Measurements from ENCODE around the gene HTR1B.

HTR1B gene

GRCh38 chr6:77463308-77463860 is at the start of gene HTR1B:
Gene HTR1B (minus strand): TSS chr6:77463491. CDS start chr6:77463403, 88 bp downstream.
- DNase-seq = peak in 2 of 51 donors; percentile 8 to 22

- no peak for DNase-seq
Observed at GRCh38 chr6:77512554-77512953, 49.3 kb upstream of the HTR1B start.

GRCh38 chr6:77511860-77512259 is 48.6 kb upstream of the HTR1B start:
- DNase-seq = no peak

GRCh38 chr6:77502981-77503380 is 39.7 kb upstream of the HTR1B start:
- DNase-seq = no peak

- DNase-seq = no peak
Observed at GRCh38 chr6:77492530-77492929, 29.2 kb upstream of the HTR1B start.

GRCh38 chr6:77487808-77488425 is 24.6 kb upstream of the HTR1B start:
- no peak for DNase-seq

GRCh38 chr6:77482981-77483380 is 19.7 kb upstream of the HTR1B start:
- DNase-seq = no peak

- no peak for DNase-seq
Observed at GRCh38 chr6:77474973-77475372, 11.7 kb upstream of the HTR1B start.

GRCh38 chr6:77474286-77474956 is 11.1 kb upstream of the HTR1B start:
- no peak for DNase-seq

- no peak for DNase-seq
Observed at GRCh38 chr6:77470983-77471382, 7.7 kb upstream of the HTR1B start.

GRCh38 chr6:77468939-77469338 is 5.6 kb upstream of the HTR1B start:
- DNase-seq = no peak

- peak in 2 of 51 donors; percentile 6 to 27 for DNase-seq
Observed at GRCh38 chr6:77466451-77467437, 3.5 kb upstream of the HTR1B start.

GRCh38 chr6:77466055-77466450 is 2.8 kb upstream of the HTR1B start:
- peak in 9 of 51 donors; percentile 11 to 44 (median 29) for DNase-seq

GRCh38 chr6:77464495-77464867 is 1.2 kb upstream of the HTR1B start:
- no peak for DNase-seq

- peak in 3 of 51 donors; percentile 11 to 41 (median 27) for DNase-seq
Observed at GRCh38 chr6:77463861-77464494, 687 bp upstream of the HTR1B start.

- peak in 2 of 51 donors; percentile 14 to 16 for DNase-seq
Observed at GRCh38 chr6:77462359-77463307, 658 bp downstream of the HTR1B start.

- no peak for DNase-seq
Observed at GRCh38 chr6:77461796-77462195, 1.5 kb downstream of the HTR1B start.

- no peak for DNase-seq
Observed at GRCh38 chr6:77458421-77458820, 4.9 kb downstream of the HTR1B start.

GRCh38 chr6:77457720-77458349 is 5.5 kb downstream of the HTR1B start:
- peak in 23 of 51 donors; percentile 6 to 65 (median 29) for DNase-seq
